PFSK-1 (cell line): ENCODE measurements around the gene DLL1.

ENCODE experiments used
- FOXP2 ChIP-seq: optimal IDR thresholded peaks from 2 replicates; pipeline ENCODE3; 2011; ENCODE audit warnings: borderline replicate concordance, control low read depth, inconsistent platforms; ENCODE audit not compliant: insufficient read depth; ENCODE audit errors: extremely low read length, extremely low read depth
- POLR2AphosphoS5 ChIP-seq: IDR thresholded peaks from 2 replicates; pipeline ENCODE4 v1.6.1; 2012; ENCODE audit warnings: low read depth, mild to moderate bottlenecking, control low read depth, low read length, moderate library complexity
- SIN3A ChIP-seq: IDR thresholded peaks from 2 replicates; pipeline ENCODE4 v1.6.1; 2012; ENCODE audit warnings: mild to moderate bottlenecking, low read length, moderate library complexity, borderline replicate concordance; ENCODE audit not compliant: insufficient read depth
- TAF1 ChIP-seq: IDR thresholded peaks from 2 replicates; pipeline ENCODE4 v1.6.1; 2012; ENCODE audit warnings: low read length, control low read depth, borderline replicate concordance; ENCODE audit not compliant: insufficient read depth
- TF ChIP-seq, protein P1 (sequence below), 2 experiments: IDR thresholded peaks; 2 replicates each; pipeline versions ENCODE4 v1.6.1 to v1.8.0; 2011 to 2012; ENCODE audit warnings: low read depth in 2 of 2, low read length in 2 of 2, control low read depth in 1 of 2, inconsistent platforms in 1 of 2, mild to moderate bottlenecking in 1 of 2, moderate library complexity in 1 of 2; ENCODE audit not compliant: insufficient read depth in 1 of 2

DNA sequence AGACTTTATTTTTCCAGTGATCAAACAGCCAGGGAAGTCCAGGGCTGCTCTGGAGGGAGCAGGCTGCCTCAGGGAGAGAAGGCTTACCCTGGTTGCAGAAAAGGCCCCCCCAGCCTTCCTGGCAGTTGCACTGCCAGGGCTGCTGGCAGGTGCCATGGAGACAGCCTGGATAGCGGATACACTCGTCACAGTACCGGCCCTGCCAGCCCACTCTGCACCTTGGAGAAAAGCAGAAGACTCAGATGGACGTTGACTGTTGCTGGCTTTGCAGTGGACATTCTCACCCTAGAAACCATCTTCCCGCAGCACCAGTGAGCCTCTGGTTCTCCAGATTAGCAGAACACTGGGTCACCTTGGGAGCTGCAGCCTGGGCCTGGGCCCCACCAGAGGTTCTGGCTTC lies 5.4 kb downstream of the DLL1 start:
- no peak for TF ChIP-seq TAF1
- TF ChIP-seq, protein P1, sequence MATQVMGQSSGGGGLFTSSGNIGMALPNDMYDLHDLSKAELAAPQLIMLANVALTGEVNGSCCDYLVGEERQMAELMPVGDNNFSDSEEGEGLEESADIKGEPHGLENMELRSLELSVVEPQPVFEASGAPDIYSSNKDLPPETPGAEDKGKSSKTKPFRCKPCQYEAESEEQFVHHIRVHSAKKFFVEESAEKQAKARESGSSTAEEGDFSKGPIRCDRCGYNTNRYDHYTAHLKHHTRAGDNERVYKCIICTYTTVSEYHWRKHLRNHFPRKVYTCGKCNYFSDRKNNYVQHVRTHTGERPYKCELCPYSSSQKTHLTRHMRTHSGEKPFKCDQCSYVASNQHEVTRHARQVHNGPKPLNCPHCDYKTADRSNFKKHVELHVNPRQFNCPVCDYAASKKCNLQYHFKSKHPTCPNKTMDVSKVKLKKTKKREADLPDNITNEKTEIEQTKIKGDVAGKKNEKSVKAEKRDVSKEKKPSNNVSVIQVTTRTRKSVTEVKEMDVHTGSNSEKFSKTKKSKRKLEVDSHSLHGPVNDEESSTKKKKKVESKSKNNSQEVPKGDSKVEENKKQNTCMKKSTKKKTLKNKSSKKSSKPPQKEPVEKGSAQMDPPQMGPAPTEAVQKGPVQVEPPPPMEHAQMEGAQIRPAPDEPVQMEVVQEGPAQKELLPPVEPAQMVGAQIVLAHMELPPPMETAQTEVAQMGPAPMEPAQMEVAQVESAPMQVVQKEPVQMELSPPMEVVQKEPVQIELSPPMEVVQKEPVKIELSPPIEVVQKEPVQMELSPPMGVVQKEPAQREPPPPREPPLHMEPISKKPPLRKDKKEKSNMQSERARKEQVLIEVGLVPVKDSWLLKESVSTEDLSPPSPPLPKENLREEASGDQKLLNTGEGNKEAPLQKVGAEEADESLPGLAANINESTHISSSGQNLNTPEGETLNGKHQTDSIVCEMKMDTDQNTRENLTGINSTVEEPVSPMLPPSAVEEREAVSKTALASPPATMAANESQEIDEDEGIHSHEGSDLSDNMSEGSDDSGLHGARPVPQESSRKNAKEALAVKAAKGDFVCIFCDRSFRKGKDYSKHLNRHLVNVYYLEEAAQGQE (IDR thresholded peaks at IDR 0.05; ENCODE audit: insufficient read depth in 1 of 2, low read depth in 2 of 2, low read length in 2 of 2) = no peak
- no peak for TF ChIP-seq POLR2AphosphoS5
- TF ChIP-seq SIN3A = no peak
- TF ChIP-seq FOXP2 = no peak
